ENCODE data around the gene SLC35D3. TPM values are rescaled to one million over a fixed set of nuclear protein-coding genes. Genes with fewer than 3 reads are reported as not detected.
"Not testable (repeated sequence)": the region's sequence is repeated elsewhere in the genome, so short reads cannot be mapped to it uniquely, and the experiment has no call there.

The SLC35D3 gene
- total RNA-seq, 4 donors from 2014 or later, result not detected

DNA sequence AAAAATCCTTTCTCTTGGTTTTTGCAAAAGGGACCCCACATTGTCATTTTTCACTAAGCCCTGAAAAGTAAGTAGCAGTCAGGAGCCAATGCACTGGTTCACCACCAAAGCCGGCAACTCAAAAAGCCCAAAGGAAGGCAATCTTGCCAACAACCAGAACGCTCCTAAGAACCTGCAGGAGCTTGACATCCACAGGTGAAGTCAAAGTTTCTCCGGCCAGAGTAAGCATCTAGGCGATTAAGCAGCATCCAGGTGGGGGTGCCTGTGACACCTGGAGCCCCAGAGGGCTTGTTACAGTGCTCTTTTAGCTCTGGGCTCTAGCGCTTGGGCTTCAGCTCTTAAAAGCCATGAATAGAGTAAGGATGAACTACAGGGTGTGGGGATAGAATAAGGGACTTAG is 36.1 kb downstream of the SLC35D3 start:
- H3K9me3 ChIP-seq, result no peaks in the 10 kb centered on the region
- H3K27ac ChIP-seq, result no peak overlapping the region
- no peaks in the 10 kb centered on the region for H3K36me3 ChIP-seq
- no peak for TF ChIP-seq POLR2A (IDR thresholded peaks at IDR 0.05)
- TF ChIP-seq, protein P1, sequence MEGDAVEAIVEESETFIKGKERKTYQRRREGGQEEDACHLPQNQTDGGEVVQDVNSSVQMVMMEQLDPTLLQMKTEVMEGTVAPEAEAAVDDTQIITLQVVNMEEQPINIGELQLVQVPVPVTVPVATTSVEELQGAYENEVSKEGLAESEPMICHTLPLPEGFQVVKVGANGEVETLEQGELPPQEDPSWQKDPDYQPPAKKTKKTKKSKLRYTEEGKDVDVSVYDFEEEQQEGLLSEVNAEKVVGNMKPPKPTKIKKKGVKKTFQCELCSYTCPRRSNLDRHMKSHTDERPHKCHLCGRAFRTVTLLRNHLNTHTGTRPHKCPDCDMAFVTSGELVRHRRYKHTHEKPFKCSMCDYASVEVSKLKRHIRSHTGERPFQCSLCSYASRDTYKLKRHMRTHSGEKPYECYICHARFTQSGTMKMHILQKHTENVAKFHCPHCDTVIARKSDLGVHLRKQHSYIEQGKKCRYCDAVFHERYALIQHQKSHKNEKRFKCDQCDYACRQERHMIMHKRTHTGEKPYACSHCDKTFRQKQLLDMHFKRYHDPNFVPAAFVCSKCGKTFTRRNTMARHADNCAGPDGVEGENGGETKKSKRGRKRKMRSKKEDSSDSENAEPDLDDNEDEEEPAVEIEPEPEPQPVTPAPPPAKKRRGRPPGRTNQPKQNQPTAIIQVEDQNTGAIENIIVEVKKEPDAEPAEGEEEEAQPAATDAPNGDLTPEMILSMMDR (IDR thresholded peaks at IDR 0.05), result no peak
- WGBS, 2 donors, result 71 to 82% methylated on average over 4 of the region's 5 CpGs
- H3K4me3 ChIP-seq, result no peak overlapping the region
- H3K4me1 ChIP-seq, result no peaks in the 10 kb centered on the region
- intact Hi-C loops (cut with DNase I), result no loop called here
- H3K27me3 ChIP-seq, result peaks cover 0 to 17% (median 0%) of the 10 kb centered on the region in 4 donors
- no peak for DNase-seq

DNA sequence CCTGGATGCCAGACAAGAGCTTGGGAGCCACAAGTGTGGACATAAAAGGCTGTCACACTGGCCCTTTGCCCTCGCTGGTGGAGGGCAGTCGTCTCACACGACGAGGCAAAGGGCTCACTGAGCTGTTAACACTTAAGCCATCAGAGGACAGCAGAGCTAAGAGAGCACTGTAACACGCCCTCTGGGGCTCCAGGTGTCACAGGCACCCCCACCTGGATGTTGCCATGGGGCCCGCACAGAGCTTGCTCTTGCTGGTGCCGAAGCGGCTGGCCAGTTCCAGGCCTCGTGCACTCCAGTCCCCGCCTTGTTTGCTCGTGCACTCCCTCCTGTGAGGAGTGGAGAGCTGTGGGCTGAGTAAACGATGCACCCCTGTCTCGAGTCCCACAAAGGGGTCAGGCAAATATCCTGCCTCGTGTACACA is 37.4 kb downstream of the SLC35D3 start:
- H3K9me3 ChIP-seq, result no peaks in the 10 kb centered on the region
- peaks cover 0 to 17% (median 0%) of the 10 kb centered on the region in 4 donors for H3K27me3 ChIP-seq
- intact Hi-C loops (cut with DNase I), result no loop called here
- no peak overlapping the region for H3K27ac ChIP-seq
- H3K36me3 ChIP-seq, result no peaks in the 10 kb centered on the region
- no peak for DNase-seq
- TF ChIP-seq, protein P1 (IDR thresholded peaks at IDR 0.05), result no peak
- no peak for TF ChIP-seq POLR2A (IDR thresholded peaks at IDR 0.05)
- H3K4me3 ChIP-seq, result no peak overlapping the region
- 65% methylated on average over 9 to 11 of the region's 14 CpGs for WGBS, 2 donors
- no peaks in the 10 kb centered on the region for H3K4me1 ChIP-seq

DNA sequence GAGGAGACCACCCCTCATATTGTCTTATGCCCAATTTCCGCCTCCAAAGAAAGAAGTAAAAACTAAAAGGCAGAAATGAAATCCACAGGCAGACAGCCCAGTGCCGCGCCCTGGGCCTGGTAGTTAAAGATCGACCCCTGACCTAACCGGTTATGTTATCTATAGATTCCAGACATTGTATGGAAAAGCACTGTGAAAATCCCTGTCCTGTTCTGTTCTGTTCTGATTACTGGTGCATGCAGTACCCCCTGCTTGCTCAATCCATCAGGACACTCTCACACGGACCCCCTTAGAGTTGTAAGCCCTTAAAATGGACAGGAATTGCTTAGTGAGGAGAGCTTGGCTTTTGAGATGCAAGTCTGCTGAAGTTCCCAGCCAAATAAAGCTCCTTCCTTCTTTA is 37.8 kb downstream of the SLC35D3 start:
- H3K36me3 ChIP-seq; H3K4me1 ChIP-seq; H3K27ac ChIP-seq; H3K9me3 ChIP-seq; H3K4me3 ChIP-seq; DNase-seq; intact Hi-C loops (cut with DNase I): not testable (repeated sequence)
- WGBS, 2 donors, result 73 to 85% methylated on average over 4 to 5 of the region's 6 CpGs
- peaks cover 0 to 17% (median 0%) of the 10 kb centered on the region in 4 donors for H3K27me3 ChIP-seq

DNA sequence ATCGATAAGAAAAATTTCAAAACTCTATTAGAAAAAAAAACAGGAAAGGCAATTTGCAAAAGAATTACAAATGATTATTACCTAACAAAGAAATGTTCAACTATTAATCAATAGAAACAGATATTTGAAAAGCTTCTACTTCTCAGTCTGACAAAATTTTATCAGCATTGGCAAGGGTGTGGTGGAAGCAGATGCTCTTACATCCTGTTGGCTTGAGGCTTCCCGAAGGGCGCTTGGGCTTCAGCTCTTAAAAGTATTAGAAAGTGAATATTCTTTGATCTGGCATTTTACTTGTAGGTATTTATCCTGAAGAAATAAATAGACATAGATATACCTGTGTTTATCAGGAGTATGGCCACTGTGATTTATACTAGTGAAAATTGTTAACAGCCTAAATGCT is 38.7 kb downstream of the SLC35D3 start:
- DNase-seq, result no peak
- Histone ChIP-seq H3K4me1 (no peaks in the 10 kb centered on the region), H3K9me3 (no peaks in the 10 kb centered on the region), H3K27me3 (peaks cover 0 to 17% (median 0%) of the 10 kb centered on the region in 4 donors), H3K27ac (no peak overlapping the region), H3K4me3 (no peak overlapping the region), H3K36me3 (no peaks in the 10 kb centered on the region)
- intact Hi-C loops (cut with DNase I), result no loop called here
- TF ChIP-seq, protein P1 (IDR thresholded peaks at IDR 0.05), result no peak
- TF ChIP-seq POLR2A (IDR thresholded peaks at IDR 0.05), result no peak
- 65 to 83% methylated on average over 3 of the region's 3 CpGs for WGBS, 2 donors

DNA sequence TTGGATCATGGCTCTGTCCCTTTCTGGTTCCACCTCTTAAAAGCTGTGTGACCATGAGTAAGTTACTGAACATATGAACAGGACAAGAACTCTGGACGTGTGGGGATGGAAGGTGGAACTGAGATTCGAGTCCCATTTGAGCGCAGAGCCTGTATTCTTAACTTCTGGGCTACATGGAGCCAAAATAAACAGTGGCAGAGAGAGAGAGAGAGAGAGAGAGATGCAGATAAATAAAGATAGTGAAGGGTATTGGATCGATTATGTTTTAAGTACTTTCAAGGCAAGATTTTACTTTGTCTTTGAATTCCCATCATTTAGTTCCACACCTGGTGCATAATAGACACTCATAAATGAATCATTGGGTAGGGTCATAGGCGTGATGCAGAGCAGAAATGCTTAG is 39.7 kb downstream of the SLC35D3 start:
- WGBS, 2 donors, result 79 to 80% methylated on average over 5 of the region's 5 CpGs
- TF ChIP-seq POLR2A (IDR thresholded peaks at IDR 0.05), result no peak
- TF ChIP-seq, protein P1 (IDR thresholded peaks at IDR 0.05), result no peak
- no peak overlapping the region for H3K27ac ChIP-seq
- no peaks in the 10 kb centered on the region for H3K9me3 ChIP-seq
- DNase-seq, result no peak
- peaks cover 0 to 17% (median 0%) of the 10 kb centered on the region in 4 donors for H3K27me3 ChIP-seq
- no peaks in the 10 kb centered on the region for H3K36me3 ChIP-seq
- H3K4me1 ChIP-seq, result no peaks in the 10 kb centered on the region
- intact Hi-C loops (cut with DNase I), result no loop called here
- no peak overlapping the region for H3K4me3 ChIP-seq

DNA sequence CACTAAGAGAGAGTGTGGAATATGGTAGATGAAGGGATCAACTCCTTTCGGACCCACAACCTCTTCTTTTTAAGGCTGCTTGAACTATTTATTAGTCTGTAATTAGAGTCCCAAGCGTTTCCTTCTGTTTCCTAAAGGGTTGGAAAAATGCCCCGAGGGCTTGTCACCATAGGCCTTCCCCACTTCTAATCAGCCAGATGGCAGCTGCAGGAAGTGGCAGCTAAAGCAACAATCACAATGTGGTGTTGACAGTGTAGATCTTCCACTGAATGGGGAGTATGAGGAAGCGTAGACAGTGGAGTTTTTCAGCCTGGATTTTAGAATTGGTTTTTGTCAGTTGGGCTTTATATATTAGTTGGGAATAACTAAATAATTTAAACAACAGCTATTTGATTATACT is 40.6 kb downstream of the SLC35D3 start:
- Histone ChIP-seq H3K27me3 (peaks cover 0 to 23% (median 0%) of the 10 kb centered on the region in 4 donors), H3K4me3 (no peak overlapping the region), H3K9me3 (no peaks in the 10 kb centered on the region), H3K4me1 (no peaks in the 10 kb centered on the region), H3K27ac (no peak overlapping the region), H3K36me3 (no peaks in the 10 kb centered on the region)
- intact Hi-C loops (cut with DNase I), result no loop called here
- no peak for DNase-seq
- no peak for TF ChIP-seq POLR2A (IDR thresholded peaks at IDR 0.05)
- TF ChIP-seq, protein P1 (IDR thresholded peaks at IDR 0.05), result no peak
- WGBS, 2 donors, result 46 to 56% methylated on average over 4 of the region's 4 CpGs

All from esophagus squamous epithelium (tissue), 5 donors.